Endothelial cell of umbilical vein (primary cell): ENCODE results near the gene CTSE.

Experiments used
- GATA2 ChIP-seq: IDR thresholded peaks from 2 replicates; pipeline ENCODE4 v1.7.0; 2011; ENCODE audit warnings: low read depth, mild to moderate bottlenecking, moderate library complexity, mixed read lengths, low read length; ENCODE audit not compliant: insufficient read length, insufficient read depth
- JUN ChIP-seq: IDR thresholded peaks from 2 replicates; pipeline ENCODE4 v1.6.1; 2011; ENCODE audit warnings: borderline replicate concordance, low read depth; ENCODE audit not compliant: insufficient read length, insufficient read depth
- POLR2A ChIP-seq: IDR thresholded peaks from 2 replicates; pipeline ENCODE4 v1.6.1; 2012; ENCODE audit warnings: low read depth, mild to moderate bottlenecking, control low read depth, low read length
- POLR2AphosphoS5 ChIP-seq: IDR thresholded peaks from 2 replicates; pipeline ENCODE4 v1.6.1; 2012; ENCODE audit warnings: low read depth, mild to moderate bottlenecking, control low read depth, low read length, moderate library complexity; ENCODE audit not compliant: insufficient read depth
- TF ChIP-seq, protein P1 (sequence below), 2 donors: IDR thresholded peaks; 1 replicate in 1 of 2; 2 replicates in 1 of 2; pipeline ENCODE4 v1.5.1; 2011; ENCODE audit warnings: low read length in 2 of 2, mild to moderate bottlenecking in 2 of 2, moderate library complexity in 2 of 2, control low read depth in 1 of 2, inconsistent platforms in 1 of 2, low read depth in 1 of 2; ENCODE audit not compliant: insufficient read depth in 1 of 2; ENCODE audit errors: extremely low read depth in 1 of 2

DNA sequence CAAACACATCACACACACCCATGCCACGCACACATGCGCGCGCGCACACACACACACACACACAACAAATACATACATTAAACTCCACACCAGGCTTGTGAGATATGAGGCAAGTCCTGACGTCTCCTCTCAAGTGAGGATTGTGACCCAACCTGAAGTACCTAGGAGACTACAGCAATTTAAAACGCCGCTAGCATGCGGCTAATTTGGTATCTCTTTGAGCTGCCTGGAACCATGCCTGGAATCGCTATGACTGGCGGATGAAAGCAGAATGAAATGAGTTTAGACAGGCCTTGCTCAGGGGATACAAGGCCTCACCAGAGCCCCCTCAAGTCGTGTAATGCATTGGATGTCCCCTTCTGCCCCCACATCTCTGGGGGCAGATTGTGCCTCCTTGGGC lies 18.9 kb downstream of the CTSE start:
- TF ChIP-seq POLR2AphosphoS5 = no peak
- TF ChIP-seq, protein P1, sequence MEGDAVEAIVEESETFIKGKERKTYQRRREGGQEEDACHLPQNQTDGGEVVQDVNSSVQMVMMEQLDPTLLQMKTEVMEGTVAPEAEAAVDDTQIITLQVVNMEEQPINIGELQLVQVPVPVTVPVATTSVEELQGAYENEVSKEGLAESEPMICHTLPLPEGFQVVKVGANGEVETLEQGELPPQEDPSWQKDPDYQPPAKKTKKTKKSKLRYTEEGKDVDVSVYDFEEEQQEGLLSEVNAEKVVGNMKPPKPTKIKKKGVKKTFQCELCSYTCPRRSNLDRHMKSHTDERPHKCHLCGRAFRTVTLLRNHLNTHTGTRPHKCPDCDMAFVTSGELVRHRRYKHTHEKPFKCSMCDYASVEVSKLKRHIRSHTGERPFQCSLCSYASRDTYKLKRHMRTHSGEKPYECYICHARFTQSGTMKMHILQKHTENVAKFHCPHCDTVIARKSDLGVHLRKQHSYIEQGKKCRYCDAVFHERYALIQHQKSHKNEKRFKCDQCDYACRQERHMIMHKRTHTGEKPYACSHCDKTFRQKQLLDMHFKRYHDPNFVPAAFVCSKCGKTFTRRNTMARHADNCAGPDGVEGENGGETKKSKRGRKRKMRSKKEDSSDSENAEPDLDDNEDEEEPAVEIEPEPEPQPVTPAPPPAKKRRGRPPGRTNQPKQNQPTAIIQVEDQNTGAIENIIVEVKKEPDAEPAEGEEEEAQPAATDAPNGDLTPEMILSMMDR (IDR thresholded peaks at IDR 0.05; ENCODE audit: extremely low read depth in 1 of 2, insufficient read depth in 1 of 2, low read depth in 1 of 2, low read length in 2 of 2) = no peak
- TF ChIP-seq POLR2A = no peak
- no peak for TF ChIP-seq JUN
- TF ChIP-seq GATA2 = no peak
